ENCODE data around the gene ACADL.

Gene ACADL

GRCh38 chr2:210167227-210167626 lies 58.0 kb downstream of the ACADL start:
- DNase-seq, result no peak

GRCh38 chr2:210162466-210163124 lies 62.7 kb downstream of the ACADL start:
- DNase-seq, result no peak

GRCh38 chr2:210159059-210159458 lies 66.2 kb downstream of the ACADL start:
- no peak for DNase-seq

GRCh38 chr2:210158236-210158635 lies 67.0 kb downstream of the ACADL start:
- no peak for DNase-seq

GRCh38 chr2:210157526-210157925 lies 67.7 kb downstream of the ACADL start:
- no peak for DNase-seq

- no peak for DNase-seq
Observed at GRCh38 chr2:210147614-210148013, 77.6 kb downstream of the ACADL start.
